Stimulated activated effector memory CD8-positive, alpha-beta T cell treated with anti-CD3 and anti-CD28 coated beads, Interleukin-12 subunit alpha, Interleukin-12 subunit beta, amount 100 ng/mL, for 72 hours (primary cell): ENCODE data around the gene WBP1.
A peak's percentile ranks its signal among the peaks of the same experiment; 100 is the strongest.

ENCODE experiments used
- ATAC-seq: fragments of 150-1000 bp; cut with Tn5 transposase; 2 replicates; pipeline ENCODE4 v1.10.0; 2021
- DNase-seq, 2 donors: peaks; one replicate each; pipeline ENCODE4 v3.0.0; 2021 to 2022; ENCODE audit warnings: low spot score in 2 of 2
- H3K27ac Mint-ChIP-seq: one replicate; pipeline ENCODE4 v1.8.0; 2022; ENCODE audit warnings: mild to moderate bottlenecking, mixed read lengths
- H3K36me3 Mint-ChIP-seq: one replicate; pipeline ENCODE4 v1.8.0; 2022; ENCODE audit warnings: mild to moderate bottlenecking, mixed read lengths
- H3K4me1 Mint-ChIP-seq: one replicate; pipeline ENCODE4 v1.8.0; 2022; ENCODE audit warnings: mixed read lengths
- H3K4me3 Mint-ChIP-seq: one replicate; pipeline ENCODE4 v1.8.0; 2022; ENCODE audit warnings: mild to moderate bottlenecking, mixed read lengths
- H3K9me3 Mint-ChIP-seq: one replicate; pipeline ENCODE4 v1.8.0; 2022; ENCODE audit warnings: mixed read lengths

Gene WBP1

DNA sequence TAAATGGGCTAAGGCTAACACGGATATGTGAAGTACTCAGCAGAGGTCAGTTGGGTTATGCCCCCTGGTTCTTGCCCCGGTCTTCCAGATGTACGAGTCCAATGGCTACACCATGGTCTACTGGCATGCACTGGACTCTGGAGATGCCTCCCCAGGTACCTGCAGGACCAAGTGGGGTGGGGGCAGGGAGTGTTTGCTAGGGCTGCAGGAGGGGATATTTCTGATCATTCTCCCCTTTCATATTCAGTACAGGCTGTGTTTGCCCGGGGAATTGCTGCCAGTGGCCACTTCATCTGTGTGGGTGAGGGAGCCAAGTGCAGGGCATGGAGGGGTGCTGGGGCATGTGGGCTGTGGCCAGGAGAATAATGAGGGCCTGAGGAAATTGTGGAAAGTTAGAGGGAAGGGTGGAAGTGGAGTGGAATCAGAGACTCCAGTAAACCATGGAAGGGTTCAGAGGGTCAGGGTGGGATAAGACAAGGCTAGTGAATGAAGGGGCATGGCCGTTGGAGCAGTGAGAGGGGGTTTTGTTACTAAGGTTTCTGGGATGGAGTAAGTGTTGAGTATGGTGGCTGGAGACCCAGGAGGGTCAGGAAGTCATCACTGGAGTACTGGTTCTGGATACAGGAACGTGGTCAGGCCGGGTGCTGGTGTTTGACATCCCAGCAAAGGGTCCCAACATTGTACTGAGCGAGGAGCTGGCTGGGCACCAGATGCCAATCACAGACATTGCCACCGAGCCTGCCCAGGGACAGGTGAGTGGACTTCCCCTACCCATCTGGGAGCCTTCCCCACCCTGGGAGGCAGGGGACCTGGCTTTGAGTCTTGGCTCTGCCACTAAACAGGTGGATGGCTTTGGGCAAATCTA is 34.8 kb upstream of the WBP1 start:
- H3K27ac Mint-ChIP-seq = peak overlapping the region; percentile 98
- no peak for ATAC-seq

GRCh38 chr2:74424139-74424992 is 33.9 kb upstream of the WBP1 start:
- Mint-ChIP-seq H3K4me1 (peaks cover 31% of the 10 kb centered on the region), H3K9me3 (no peaks in the 10 kb centered on the region), H3K27ac (no peak overlapping the region), H3K36me3 (peaks cover 50% of the 10 kb centered on the region), H3K4me3 (no peak overlapping the region)
- DNase-seq (no peak), ATAC-seq (no peak)

More for the DNA sequence above, 34.8 kb upstream of the WBP1 start:
- no peak for DNase-seq
- Mint-ChIP-seq H3K4me1 (peaks cover 31% of the 10 kb centered on the region), H3K4me3 (peak overlapping the region; percentile 98), H3K36me3 (peaks cover 50% of the 10 kb centered on the region), H3K9me3 (no peaks in the 10 kb centered on the region)

- Mint-ChIP-seq H3K36me3 (peaks cover 50% of the 10 kb centered on the region), H3K9me3 (no peaks in the 10 kb centered on the region), H3K4me3 (no peak overlapping the region), H3K4me1 (peaks cover 31% of the 10 kb centered on the region), H3K27ac (no peak overlapping the region)
- no peak for DNase-seq
- no peak for ATAC-seq
These were observed 33.2 kb upstream of the WBP1 start for GRCh38 chr2:74424995-74425406.

GRCh38 chr2:74425523-74425922 is 32.7 kb upstream of the WBP1 start:
- no peak overlapping the region for H3K27ac Mint-ChIP-seq
- DNase-seq (no peak), ATAC-seq (no peak)
- no peaks in the 10 kb centered on the region for H3K9me3 Mint-ChIP-seq
- H3K4me3 Mint-ChIP-seq = no peak overlapping the region
- peaks cover 50% of the 10 kb centered on the region for H3K36me3 Mint-ChIP-seq
- H3K4me1 Mint-ChIP-seq = peaks cover 26% of the 10 kb centered on the region

- Mint-ChIP-seq H3K9me3 (no peaks in the 10 kb centered on the region), H3K36me3 (peaks cover 45% of the 10 kb centered on the region), H3K27ac (no peak overlapping the region), H3K4me3 (no peak overlapping the region), H3K4me1 (peaks cover 20% of the 10 kb centered on the region)
- no peak for DNase-seq
- ATAC-seq = no peak
These were observed 32.0 kb upstream of the WBP1 start for GRCh38 chr2:74426181-74426758.

GRCh38 chr2:74427551-74427950 is 30.7 kb upstream of the WBP1 start:
- ATAC-seq (no peak), DNase-seq (no peak)
- Mint-ChIP-seq H3K9me3 (no peaks in the 10 kb centered on the region), H3K4me1 (peaks cover 11% of the 10 kb centered on the region), H3K27ac (peak overlapping the region; percentile 30), H3K36me3 (peaks cover 33% of the 10 kb centered on the region), H3K4me3 (no peak overlapping the region)

GRCh38 chr2:74428675-74429074 is 29.6 kb upstream of the WBP1 start:
- Mint-ChIP-seq H3K4me3 (no peak overlapping the region), H3K4me1 (no peaks in the 10 kb centered on the region), H3K27ac (no peak overlapping the region), H3K9me3 (no peaks in the 10 kb centered on the region), H3K36me3 (peaks cover 25% of the 10 kb centered on the region)
- DNase-seq = no peak
- ATAC-seq = no peak

- Mint-ChIP-seq H3K4me1 (no peaks in the 10 kb centered on the region), H3K4me3 (no peak overlapping the region)
These were observed 28.5 kb upstream of the WBP1 start for GRCh38 chr2:74429487-74430451.

DNA sequence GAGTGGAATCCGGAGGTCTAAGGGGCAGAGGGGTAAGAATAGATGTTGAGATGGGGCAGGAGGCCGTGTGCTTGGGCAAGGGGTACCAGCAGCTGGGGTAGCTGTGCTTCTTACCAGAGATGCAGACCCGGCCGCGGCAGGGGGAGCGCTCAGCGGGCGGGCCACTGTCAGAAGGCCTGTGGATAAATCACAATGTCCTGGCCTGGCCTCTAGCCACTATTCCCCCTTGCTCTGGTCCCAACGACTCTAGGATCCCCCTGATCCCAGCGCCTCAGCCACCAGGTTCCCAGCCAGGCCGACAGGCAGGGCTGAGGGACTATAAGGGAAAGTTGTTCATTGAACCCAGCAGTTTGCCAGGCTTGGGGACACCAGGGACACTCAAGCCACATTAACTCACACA is 27.7 kb upstream of the WBP1 start:
- Mint-ChIP-seq H3K36me3 (peaks cover 11% of the 10 kb centered on the region), H3K4me1 (no peaks in the 10 kb centered on the region), H3K27ac (no peak overlapping the region), H3K9me3 (no peaks in the 10 kb centered on the region), H3K4me3 (no peak overlapping the region)
- ATAC-seq (no peak), DNase-seq (no peak)

More at GRCh38 chr2:74429487-74430451, 28.5 kb upstream of the WBP1 start:
- H3K9me3 Mint-ChIP-seq = no peaks in the 10 kb centered on the region
- H3K27ac Mint-ChIP-seq = no peak overlapping the region
- ATAC-seq (peak; percentile 27), DNase-seq (no peak)
- H3K36me3 Mint-ChIP-seq = peaks cover 19% of the 10 kb centered on the region

GRCh38 chr2:74436111-74436805 is 22.0 kb upstream of the WBP1 start:
- Mint-ChIP-seq H3K4me1 (peaks cover 17% of the 10 kb centered on the region), H3K4me3 (no peak overlapping the region), H3K27ac (no peak overlapping the region), H3K9me3 (no peaks in the 10 kb centered on the region), H3K36me3 (no peaks in the 10 kb centered on the region)
- no peak for ATAC-seq
- no peak for DNase-seq

DNA sequence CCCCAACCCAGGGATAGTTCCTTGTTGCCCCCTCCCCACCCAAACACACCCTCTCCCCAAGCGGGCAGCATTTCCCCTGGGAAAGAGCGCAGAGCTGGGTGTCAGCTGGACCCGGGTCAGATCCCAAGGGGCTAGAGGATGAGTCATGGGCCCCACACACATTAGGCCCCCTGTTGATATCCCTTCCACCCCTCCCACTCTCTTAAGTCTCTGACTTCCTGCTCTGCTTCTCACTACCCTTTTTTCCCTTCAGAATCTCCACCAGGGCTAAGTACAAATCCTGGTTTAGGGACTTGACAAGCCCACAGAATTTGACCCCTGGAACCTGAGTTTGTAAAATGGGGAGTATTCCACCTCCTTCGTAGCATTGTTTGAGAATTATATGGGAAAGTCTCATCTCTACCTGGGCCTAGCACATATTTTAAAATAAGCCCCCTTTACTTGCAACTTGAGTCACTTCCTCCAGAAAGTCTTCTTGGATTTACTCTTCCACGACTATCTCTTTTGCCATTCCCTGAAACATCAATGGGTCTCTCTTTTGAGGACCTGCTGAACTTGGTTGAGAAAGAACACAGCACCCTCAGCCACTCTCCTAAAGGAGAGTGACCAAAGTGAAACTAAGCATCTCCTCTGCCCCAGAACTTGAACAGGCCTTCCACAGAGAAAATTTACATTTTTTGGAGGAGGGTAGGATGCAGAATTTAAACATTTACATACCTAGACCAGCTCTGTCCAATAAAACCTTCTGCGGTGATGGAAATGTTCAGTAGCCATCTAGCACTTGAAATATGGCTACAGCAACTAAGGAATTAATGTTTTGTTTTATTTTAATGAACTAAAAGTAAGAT is 21.2 kb upstream of the WBP1 start:
- H3K4me3 Mint-ChIP-seq = no peak overlapping the region
- DNase-seq = no peak
- H3K36me3 Mint-ChIP-seq = no peaks in the 10 kb centered on the region
- no peak for ATAC-seq
- peak overlapping the region; percentile 18 for H3K27ac Mint-ChIP-seq
- H3K9me3 Mint-ChIP-seq = no peaks in the 10 kb centered on the region
- H3K4me1 Mint-ChIP-seq = peaks cover 18% of the 10 kb centered on the region

GRCh38 chr2:74438248-74438647 is 20.0 kb upstream of the WBP1 start:
- Mint-ChIP-seq H3K9me3 (no peaks in the 10 kb centered on the region), H3K4me1 (peaks cover 23% of the 10 kb centered on the region), H3K36me3 (no peaks in the 10 kb centered on the region), H3K27ac (no peak overlapping the region), H3K4me3 (no peak overlapping the region)
- ATAC-seq (no peak), DNase-seq (no peak)

DNA sequence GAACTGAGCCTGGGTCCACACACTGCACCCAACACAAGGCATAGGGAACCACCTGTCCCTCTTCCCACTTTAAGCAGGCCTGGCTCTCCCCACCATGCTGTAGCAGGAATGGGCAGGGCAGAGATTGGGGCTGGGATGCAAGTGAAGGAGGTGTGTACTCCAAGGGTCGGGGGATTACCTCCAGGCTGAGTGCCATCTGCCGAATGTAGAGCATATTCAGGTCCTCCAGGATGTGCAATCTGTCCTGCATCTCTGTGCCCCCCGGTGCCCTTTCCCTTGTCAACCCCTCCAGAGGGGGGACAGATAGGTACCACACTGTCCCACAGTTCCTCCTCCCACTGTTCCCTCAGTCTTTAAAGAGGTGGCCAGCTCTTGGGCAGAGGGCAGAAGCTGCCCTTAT is 18.9 kb upstream of the WBP1 start:
- Mint-ChIP-seq H3K4me3 (peak overlapping the region; percentile 63), H3K27ac (no peak overlapping the region), H3K9me3 (no peaks in the 10 kb centered on the region), H3K36me3 (no peaks in the 10 kb centered on the region), H3K4me1 (peaks cover 23% of the 10 kb centered on the region)
- DNase-seq = no peak
- ATAC-seq = no peak
